Activated CD4-positive, CD25-positive, alpha-beta regulatory T cell treated with anti-CD3 and anti-CD28 coated beads, Interleukin-2, amount 50 U/mL, for 72 hours (primary cell): ENCODE results near the gene MTMR3.
"Not testable (repeated sequence)": the region's sequence is repeated elsewhere in the genome, so short reads cannot be mapped to it uniquely, and the experiment has no call there.

ENCODE experiments used
- DNase-seq: peaks from one replicate; pipeline ENCODE4 v3.0.0; 2021

The MTMR3 gene

DNA sequence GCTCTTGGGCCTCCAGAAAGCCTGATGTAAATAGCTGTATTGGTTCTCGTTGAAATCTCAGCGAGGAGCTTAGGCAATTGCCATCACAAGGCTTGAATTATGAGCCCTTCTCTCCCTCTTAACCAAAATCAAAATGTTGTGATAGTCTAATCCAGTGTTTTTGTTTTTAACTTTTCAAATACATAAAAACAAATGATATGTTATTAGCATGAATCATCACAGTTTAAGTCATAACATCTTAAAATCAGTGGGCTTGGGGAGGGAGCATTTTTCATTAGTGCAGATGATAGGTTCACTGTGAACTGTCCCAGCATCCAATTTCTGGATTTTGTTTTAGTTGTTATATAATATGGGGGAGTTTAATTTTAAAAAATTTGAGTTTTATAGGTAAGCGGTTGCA lies 148.4 kb downstream of the MTMR3 start:
- DNase-seq, result no peak

DNA sequence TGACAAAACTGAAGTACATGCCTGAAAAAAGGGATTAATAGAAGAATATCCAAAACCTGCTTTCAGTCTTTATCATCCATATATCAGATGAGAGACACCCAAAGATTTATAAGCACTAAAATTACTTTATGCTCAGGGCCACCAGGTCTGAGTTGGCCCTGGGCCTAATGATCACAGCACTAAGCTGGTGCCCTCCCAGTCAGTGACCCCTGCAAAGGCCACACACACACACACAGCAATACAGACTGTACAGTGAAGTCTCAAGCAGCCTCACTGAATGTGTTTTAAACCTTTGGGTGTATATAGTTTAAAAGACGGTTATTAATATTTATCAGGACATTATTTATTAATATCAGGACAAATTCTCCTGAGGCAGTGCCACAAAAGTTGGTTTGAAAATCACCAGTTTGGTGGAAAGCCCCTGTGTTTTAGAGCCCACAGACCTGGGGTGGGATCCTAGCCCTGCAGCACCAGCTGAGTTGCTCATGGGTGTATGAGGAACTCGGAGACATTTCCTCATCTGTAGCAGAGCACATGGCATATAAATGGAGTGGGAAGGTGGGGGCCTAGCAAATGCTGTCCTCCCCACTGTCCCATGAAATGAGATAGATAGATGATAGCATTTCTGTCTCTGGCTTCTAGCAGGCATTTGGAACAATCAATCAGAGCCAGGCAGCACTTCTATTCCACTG lies 148.9 kb downstream of the MTMR3 start:
- DNase-seq, result no peak

DNA sequence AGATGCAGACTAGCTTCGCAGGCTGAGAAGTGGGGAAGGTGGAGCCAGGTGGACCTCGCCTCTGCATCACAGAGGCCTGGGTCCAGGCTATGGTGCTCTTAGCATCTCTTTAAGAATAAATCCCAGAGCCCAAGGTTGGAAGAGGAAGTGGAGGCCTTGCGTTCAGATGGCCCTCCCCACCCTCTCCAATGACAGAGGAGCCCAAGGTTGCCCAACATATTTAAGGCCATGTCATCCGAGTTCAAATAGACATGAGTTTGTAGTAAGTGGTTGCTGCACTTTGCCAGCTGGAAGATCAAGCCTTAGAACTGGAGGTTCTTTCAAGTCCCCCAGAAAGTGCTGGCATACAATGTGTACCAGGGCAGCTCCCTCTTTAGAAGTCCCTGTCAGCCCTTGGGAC lies 150.2 kb downstream of the MTMR3 start:
- no peak for DNase-seq

DNA sequence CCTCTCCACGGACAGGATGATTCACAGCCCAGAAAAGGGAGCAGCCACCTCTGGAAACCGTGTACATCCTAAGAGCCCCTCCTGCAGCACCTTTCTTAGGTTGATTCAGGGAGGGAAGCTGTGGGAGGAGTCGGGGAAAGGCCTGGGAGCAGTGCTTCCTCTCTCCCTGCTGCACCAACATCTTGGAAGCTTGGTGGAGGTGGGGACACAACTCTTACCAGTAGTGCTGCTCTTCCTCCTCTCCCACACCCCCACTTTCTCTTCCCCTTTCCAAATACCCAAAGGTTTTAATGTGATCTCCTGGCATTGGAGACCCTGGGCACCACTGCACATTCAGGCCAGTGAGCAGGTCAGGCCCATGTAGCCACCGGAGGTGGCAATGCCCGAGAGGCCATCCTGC lies 150.9 kb downstream of the MTMR3 start:
- DNase-seq, result no peak

DNA sequence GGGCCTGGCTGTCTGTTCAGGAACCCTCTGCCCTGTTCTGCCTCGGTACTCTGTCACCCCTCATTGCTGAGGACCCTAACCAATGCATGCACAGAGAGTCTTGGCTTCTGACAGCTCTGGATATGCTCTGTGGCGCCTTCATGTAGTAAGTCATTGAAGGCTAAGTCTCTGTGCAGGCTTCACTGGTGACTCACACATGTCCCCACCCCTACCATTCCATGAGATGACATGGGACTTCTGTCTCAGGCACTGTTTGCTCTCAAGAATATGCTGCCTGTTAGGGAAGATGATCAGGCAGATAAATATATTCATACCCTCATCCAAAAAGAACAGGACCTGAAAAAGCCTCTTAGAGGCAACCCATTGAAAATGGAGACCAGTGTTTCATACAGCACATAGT lies 153.7 kb downstream of the MTMR3 start:
- no peak for DNase-seq

DNA sequence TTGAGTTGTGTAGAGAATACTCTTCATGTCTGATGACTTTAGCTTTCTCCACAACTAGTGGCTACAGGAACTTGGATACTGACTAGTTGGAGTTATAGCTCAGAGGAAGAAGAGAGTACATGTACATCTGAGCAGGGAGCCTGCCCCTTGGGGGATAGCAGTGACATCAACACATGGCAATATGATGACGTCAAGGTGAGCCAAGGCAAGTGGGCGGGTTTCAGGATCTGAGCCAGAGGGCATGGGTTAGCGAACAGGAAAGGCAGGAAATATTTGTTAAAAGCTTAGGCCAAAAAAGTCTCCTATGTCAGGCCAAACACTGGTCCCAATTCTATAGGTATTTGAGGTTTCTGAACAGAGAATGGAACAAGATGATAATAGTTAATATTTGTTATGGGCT lies 155.2 kb downstream of the MTMR3 start:
- no peak for DNase-seq

DNA sequence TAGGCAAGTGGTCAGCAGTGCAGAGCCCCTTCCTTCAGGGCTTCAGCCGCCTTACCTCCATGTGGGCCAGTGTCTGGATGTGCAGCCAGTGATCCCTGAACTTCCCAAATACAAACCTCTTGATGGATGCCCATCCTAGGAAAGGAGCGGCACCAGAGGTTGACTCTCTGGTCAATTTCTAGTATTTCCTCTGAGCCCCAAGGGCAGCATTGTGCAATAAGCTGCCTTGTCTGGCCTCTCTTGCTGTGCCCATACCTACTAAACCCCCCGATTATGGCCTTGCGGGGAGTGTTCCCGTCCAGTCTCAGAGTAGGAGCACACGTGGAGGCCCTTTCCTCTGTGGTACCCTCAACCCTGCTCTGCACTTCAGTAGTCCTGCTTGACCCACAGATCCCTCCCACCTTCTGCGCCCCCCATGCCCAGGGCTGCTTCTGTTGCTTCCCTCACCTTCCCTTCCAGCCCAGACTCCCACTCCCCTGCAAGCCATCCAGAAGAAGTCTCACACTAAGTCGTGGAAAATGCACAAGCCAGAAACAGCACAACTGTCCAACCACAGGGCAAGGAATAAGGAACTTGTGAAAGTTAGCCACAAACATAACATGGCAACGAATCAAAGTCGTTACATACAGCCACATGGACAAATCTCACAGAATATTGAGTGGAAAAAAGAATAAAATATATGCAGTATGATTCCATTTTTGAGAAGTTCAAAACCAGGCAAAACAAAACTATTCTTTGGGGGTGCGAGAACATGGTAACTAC lies 157.7 kb downstream of the MTMR3 start:
- no peak for DNase-seq

DNA sequence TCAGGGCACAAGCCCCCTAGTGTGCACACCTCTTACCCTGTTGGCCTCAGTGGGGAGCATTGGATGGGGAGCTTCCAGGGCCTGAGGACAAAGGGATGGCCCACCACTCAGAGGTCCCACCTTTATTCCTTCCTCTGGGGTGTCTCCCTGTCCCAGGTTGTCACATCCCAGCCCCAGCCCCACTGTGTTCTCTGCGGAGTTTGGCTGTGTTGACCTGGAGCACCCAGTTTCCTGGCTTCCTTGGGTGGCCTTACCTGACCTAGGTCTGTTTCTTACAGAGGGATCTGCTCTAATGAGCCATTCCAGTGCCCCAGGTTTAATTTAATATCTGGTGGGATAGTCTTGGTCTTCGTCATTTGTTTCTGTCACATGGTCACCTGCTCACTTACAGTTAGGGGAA lies 158.5 kb downstream of the MTMR3 start:
- no peak for DNase-seq

DNA sequence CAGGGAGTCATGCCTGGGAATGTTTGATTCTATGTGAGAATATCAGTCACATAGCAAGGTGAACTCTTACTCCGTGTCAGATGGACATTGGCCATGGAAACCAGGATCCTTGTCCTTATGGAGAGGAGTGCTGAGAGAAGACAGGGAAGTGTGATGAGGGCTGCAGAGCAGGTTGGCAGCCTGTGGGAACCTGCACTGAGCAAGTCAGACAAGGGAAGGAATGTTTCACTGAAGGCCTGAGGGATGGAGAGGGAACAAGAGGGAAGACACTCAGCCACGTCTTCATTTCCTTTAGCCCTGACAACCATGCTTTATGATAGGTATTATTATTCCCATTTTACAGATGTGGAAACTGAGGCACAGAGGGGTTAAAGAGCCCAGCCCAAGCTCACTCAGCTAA lies 158.9 kb downstream of the MTMR3 start:
- DNase-seq, result no peak

DNA sequence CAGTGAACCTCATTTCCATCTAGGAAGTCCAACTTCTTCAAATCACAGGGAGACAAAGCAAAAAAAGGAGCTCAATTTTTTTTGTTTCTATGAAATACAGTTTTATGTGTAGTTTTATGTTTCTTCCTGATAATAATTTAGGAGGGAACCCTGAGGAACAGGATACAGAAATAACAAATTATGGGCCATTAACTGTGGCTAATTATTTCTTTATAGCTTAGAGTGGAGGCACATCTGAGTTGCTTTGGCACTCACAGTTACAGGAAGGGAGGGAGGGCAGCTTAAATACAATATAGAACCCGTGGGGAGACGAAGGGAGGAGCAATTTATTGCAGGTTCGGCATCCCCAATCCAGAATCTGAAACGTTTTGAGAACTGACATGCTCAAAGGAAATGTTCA lies 160.2 kb downstream of the MTMR3 start:
- no peak for DNase-seq

DNA sequence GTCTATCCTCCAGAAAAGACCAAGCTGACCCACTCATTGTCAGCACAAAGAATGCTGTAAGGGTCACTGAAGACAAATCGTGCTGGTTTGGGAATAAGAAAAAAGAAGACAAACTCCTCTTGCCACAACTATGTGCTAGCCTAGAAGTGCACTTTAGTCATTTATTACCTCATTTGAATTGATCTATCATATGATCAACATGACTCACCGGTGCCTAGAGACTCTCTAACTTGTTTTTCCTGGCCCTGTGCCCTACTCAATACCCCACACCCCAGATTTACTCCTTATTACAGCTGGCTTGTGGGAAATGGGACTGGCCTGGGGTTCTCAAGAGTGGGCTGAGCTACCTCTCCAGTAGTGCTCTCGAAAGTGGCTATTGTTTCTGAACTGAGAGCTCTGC lies 161.4 kb downstream of the MTMR3 start:
- DNase-seq, result no peak

DNA sequence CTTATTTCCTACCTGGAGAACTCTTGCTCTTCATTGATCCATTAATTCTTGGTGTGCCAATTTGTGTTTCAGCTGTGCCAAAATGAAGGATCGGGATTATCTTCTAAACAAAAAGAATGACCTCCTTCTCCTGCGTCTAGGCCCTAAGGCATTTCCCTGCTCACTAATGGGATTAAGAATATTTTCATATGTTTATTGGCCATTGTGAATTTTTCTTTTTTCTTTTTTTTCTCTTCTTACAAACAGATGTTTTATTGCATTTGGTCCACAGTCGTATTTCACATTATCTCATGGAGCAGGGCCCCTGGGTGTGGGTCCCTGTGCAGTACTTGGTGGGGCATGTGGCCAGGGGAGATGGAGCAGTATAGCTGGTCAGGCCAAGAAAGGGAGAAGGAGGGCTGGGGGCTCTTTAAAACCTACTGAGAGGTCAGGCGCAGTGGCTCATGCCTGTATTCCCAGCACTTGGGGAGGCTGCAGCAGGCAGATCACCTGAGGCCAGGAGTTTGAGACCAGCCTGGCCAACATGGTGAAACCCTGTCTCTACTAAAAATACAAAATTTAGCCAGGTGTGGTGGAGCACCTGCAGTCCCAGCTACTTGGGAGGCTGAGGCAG lies 162.0 kb downstream of the MTMR3 start:
- no peak for DNase-seq

DNA sequence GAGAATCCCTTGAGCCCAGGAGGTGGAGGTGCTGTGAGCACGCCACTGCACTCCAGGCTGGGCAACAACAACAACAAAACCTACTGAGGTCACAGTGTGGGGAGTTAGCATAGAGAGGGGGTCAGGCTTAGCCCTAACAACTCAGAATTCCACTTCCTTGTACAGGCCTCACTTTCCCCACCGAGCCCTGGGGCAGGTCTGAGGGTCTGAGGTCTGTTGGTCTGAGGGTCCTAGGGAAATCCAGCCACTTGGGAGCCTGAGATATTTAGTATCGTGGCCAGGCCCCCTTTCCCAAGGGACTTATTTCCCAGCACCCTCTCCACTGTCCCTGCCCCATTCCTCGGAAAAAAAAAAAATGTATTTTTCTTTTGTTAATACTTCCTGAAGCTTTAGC lies 162.5 kb downstream of the MTMR3 start:
- no peak for DNase-seq

DNA sequence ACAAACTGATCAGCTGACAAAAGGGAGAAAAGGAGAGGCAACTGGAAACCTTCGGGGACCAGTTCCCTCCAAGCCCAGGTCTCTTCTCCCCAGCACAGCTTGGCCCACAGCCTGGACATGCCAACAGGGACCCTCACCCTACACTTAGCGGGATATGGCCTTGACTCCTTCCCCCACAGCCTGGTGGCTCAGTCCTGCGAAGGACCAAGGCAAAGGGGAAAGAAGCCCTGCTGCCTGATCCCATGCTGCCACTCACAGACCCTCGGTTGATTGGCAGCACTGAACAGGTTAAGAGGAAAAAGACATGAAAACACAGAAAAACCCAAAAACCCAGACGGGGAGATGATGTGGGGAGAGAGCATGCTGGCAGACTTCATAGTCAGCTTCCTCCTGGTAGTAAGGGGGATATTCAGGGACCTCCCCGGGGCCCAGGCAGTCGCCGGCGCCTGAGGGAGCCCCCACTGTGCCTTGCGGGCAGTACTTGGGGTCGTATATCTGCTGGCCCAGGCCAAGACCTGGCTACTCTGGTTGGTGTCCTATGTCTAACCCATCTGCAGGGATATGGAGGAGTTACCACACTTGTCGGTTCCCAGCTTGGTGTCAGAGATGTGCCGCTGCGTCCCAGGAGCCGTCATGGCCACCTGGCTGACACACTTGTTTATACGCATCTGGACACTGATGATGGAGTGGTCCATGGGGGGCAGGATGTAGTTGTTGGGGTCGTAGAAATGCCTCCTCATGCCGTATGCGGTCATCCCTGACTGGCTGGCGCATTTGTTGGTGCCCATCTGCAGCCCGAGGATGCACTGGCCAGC lies 163.1 kb downstream of the MTMR3 start:
- DNase-seq, result no peak

DNA sequence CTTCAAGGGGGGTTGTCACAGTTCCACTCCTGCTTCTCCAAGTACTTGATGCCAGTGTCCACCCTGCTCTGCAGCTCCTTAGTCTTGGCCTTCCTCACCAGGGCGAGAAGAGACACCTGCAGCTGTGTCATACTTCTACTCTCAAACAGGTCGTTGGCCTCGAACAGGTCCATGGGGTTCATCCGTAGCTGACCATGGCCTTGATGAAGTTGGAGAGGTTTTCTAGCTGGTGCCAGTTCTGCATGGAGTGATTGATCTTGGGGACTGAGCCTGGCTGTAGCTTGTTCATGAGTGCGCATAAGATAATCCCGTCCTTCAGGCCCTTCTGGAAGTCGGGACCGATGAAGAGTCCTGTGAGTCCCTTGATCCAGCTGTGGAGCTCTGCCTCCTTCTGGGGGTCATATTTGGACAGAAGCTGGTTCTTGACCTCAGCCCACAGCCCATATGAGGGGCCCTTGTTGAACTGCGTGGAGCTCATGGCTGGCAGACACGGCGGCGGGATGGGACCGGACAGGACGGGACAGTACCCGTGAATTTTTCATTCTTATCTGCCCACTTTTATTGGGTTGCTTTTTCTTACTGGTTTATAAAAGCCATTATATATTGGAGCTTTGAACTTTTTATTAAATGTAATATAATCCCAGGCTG lies 163.9 kb downstream of the MTMR3 start:
- DNase-seq, result no peak

DNA sequence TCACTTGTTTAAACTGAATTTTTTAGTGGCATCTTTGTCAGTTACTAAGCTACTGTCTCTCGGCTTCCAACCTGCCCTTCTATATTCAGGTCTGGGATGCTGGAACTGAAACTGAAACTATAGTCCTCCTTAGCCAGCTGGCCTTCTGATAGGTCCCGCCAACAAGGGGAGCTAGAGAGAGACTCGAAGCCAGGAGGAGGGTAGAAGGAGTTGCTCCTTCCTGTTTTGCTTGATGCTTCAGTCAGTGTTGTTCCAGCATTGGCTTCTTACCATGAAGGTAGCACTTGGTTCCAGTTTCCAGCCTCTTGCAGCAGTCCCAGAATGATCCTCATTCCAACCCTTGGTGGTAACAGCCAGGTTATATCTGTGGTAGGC lies 164.4 kb downstream of the MTMR3 start:
- DNase-seq, result no peak

DNA sequence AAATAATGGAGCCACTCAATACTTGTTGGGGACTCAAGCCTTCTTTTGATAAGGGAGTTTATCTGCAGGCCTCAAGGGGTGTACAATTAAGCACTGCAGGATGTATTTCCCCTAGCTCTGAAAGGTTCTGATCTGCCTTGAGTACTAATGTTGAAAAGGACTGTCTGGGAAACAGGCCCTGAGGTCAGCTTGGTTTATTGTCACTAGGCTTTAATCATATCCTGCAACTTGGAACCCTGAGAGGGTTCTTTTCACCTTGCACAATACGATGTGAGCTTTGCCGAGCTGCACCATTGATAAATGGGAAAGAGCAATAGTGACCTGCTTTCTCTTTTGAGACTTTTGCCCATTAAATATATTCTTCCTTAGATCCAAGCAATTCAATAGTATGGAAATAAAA lies 165.7 kb downstream of the MTMR3 start:
- no peak for DNase-seq

DNA sequence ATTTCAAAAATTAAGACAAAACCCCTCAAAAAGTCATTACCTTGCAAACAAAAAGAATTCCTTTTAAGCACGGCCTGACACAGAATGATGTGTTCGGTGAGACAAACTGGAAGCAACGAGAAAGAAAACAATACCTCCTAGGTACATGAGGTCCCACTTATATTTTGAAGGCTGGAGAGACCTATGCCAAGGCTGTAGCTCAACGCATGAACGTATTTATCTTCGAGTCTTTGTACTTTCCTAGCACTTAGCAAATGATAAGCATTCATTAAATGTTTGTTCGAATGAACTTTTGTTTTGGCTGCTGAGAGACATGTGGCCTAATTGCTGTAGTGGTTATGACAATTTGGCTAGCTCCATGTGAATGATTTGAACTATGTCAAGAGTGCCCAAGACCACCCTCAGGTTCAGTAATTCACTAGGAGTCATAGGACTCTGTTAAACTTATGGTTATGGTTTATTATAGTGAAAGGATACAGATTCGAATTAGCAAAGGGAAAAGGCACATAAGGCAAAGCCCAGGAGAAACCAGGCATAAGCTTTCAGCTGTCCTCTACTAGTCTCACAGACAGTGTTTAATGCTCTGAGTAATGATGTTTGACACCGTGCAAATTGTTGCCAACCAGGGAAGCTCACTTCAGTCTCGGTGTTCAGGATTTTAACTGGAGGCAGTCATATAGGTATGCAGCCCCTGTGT lies 171.2 kb downstream of the MTMR3 start:
- no peak for DNase-seq

DNA sequence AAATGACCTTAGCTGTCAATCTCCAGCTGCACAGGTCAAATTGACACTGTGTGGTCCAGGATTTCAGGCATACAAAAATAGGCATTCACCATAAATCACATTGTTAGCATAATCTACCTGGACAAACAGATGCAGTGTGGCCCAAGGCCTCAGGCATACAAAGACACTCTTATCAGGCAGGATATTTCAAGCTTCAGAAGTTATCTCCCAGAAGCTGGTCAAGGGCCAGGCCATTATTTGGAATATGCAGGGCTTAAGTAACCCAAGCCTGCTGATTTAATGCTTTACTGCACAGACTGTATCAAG lies 171.7 kb downstream of the MTMR3 start:
- DNase-seq, result no peak

DNA sequence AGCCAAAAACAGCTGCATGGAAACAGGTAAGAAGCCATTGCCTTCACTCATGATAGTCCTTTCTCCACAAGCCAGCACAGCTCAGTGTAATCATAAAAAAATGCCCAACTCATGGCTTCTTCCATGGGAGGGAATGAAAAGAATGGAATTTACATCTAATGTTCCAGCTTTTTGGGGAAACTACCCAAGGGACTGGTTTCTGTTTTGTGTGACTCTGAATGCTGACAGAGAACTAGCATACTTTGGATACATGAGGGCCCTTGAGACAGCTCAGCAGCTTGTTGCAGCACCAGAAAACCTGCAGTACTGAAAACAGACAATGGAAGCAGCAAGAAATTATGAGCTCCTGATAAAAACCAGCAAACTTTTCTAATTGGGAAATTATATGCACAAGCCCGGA lies 173.0 kb downstream of the MTMR3 start:
- DNase-seq, result no peak

DNA sequence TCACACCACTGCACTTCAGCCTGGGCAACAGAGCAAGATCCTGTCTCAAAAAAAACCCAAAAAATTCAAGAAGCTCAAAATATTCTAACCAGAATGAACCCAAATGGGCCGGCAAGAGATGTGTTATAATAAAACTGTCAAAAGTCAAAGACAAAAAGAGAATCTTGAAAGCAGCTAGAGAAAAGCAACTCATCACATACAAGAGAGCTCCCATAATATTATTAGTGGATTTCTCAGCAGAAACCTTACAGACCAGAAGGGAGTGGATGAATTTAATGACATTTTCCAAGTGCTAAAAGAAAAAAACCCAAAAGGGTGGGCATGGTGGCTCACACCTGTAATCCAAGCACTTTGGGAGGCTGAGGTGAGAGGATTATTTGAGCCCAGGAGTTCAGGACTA lies 174.4 kb downstream of the MTMR3 start:
- no peak for DNase-seq

DNA sequence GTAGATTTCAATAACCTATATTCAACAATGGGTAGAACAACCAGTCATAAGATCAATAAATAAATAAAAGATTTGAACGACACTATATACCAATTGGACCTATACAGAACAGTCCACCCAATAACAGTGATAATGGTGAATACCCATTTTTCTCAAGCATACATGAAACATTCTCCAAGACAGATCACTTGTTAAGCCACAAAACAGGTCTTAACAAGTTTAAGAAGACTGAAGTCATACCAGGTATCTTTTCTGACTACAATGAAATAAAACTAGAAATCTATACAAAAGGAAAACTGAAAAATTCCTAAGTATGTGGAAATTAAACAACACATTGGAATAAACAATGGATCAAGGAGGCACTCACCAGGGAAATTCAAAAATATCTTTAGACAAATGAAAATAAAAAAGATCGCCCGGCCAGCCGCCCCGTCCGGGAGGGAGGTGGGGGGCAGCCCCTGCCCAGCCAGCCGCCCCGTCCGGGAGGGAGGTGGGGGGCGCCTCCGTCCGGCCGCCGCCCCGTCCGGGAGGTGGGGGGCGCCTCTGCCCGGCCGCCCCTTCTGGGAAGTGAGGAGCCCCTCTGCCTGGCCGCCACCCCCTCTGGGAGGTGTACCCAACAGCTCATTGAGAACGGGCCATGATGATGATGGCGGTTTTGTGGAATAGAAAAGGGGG lies 176.5 kb downstream of the MTMR3 start:
- DNase-seq, result not testable (repeated sequence)
